ENCODE measurements around the gene KMT2E.
A peak's percentile ranks its signal among the peaks of the same experiment; 100 is the strongest.

The KMT2E gene

DNA sequence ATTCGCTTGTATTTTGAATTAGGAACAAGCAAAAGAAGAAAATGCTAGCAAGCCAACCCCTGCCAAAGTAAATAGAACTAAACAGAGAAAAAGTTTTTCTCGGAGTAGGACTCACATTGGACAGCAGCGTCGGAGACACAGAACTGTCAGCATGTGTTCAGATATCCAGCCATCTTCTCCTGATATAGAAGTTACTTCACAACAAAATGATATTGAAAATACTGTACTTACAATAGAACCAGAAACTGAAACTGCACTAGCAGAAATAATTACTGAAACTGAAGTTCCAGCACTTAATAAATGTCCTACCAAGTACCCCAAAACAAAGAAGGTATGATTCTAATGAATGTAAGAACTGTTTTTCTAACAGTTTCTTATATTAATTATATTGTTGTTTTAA is 87.9 kb downstream of the KMT2E start:
- H3K27ac ChIP-seq: no peak overlapping the region
- H3K4me3 ChIP-seq: no peak overlapping the region

DNA sequence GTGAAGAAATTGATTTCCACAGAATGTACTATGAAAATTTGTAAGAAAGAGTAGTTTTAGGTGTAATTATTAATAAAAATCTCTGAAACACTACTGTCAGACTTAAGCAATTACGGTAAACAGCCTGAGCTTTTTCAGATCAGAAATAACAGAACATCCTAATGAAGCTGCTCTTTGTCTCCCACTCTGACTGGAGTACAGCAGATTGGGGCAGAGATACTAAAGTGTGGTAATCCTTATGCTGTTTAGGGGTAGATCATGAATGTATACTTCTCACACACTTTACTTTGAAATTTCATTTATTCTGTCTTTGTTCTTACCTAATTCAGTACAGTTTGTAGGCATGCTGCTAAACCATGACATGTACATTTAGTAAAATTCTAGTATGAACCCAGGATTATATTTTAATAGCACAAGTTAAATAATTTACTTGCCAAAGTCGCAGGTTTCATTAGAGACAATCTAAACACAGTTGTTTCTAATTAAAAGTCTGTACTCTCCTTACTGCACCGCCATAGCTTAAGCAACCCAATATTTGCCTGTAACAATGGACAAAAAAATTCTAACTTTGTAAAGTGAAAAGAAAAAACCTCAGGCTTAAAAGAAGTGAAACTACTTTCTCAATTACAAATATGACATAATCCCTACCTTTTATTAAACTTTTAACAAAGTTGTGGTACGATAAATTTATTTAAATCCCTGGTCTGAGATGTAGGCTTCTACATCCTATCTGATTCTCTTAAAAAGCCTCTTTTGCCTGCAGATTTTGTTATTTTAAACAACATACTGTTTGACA is 88.8 kb downstream of the KMT2E start:
- H3K4me3 ChIP-seq: no peak overlapping the region
- peak overlapping the region in 1 of 21 experiments; percentile 14 for H3K27ac ChIP-seq

DNA sequence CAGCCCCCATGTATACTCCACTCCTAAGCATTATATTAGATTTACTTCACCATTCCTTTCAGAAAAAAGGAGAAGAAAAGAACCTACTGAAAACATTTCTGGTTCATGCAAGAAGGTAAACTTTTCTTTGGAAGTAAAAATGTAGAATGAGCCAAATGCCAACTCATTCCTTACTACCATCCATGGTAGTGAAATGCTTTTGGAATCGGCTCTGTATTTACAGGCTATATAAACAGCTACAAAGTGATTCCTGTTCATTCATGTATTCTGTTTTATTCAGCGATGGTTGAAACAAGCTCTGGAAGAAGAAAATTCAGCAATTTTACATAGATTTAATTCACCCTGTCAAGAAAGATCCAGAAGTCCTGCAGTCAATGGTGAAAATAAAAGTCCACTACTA is 91.6 kb downstream of the KMT2E start:
- H3K4me3 ChIP-seq: no peak overlapping the region
- H3K27ac ChIP-seq: peak overlapping the region in 2 of 21 experiments; percentile 4 to 5

DNA sequence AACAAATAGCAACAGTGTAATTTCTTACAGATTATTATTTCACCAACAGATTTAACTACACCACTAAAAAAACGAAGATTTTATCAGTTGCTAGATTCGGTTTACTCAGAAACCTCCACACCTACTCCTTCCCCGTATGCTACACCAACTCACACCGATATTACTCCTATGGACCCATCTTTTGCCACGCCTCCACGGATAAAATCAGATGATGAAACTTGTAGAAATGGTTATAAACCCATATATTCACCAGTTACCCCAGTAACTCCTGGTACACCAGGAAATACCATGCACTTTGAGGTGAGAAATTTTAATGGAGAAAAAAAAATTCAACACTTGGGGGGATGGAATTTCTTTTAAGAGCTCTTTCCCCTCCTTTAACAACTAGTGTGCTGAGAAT is 92.5 kb downstream of the KMT2E start:
- Histone ChIP-seq H3K27ac (peak overlapping the region in 1 of 21 experiments; percentile 4), H3K4me3 (no peak overlapping the region)

DNA sequence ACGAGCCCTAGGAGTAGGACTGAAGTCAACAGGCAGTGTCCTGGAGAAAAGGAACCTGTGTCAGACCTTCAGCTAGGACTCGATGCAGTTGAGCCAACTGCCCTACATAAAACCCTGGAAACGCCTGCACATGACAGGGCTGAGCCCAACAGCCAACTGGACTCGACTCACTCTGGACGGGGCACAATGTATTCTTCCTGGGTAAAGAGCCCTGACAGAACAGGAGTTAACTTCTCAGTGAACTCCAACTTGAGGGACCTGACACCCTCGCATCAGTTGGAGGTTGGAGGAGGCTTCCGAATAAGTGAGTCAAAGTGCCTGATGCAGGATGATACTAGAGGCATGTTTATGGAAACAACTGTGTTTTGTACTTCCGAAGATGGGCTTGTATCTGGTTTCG is 93.5 kb downstream of the KMT2E start:
- Histone ChIP-seq H3K4me3 (no peak overlapping the region), H3K27ac (no peak overlapping the region)

DNA sequence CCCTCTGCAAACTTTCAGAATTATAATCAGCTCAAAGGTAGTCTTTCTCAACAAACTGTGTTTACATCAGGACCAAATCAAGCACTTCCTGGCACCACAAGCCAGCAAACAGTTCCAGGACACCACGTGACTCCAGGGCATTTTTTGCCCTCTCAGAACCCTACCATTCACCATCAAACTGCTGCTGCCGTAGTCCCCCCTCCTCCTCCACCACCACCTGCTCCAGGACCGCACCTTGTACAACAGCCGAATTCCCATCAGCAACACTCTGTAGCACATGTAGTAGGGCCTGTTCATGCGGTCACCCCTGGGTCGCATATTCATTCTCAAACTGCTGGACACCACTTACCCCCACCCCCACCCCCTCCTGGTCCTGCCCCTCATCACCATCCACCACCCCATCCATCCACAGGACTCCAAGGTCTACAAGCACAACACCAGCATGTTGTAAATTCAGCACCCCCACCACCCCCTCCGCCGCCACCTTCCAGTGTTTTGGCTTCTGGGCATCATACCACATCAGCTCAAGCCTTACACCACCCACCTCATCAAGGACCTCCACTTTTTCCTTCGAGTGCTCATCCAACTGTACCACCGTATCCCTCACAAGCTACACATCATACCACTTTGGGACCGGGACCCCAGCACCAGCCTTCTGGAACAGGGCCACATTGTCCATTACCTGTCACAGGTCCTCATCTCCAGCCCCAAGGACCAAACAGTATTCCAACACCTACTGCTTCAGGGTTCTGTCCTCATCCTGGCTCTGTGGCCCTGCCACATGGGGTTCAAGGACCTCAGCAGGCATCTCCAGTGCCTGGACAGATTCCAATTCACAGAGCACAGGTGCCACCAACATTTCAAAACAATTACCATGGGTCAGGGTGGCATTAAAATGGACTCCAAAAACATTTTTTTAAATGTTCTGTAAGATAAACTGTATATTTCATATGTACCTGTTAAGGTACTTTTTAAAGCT is 98.7 kb downstream of the KMT2E start:
- H3K4me3 ChIP-seq: no peak overlapping the region
- no peak overlapping the region for H3K27ac ChIP-seq

DNA sequence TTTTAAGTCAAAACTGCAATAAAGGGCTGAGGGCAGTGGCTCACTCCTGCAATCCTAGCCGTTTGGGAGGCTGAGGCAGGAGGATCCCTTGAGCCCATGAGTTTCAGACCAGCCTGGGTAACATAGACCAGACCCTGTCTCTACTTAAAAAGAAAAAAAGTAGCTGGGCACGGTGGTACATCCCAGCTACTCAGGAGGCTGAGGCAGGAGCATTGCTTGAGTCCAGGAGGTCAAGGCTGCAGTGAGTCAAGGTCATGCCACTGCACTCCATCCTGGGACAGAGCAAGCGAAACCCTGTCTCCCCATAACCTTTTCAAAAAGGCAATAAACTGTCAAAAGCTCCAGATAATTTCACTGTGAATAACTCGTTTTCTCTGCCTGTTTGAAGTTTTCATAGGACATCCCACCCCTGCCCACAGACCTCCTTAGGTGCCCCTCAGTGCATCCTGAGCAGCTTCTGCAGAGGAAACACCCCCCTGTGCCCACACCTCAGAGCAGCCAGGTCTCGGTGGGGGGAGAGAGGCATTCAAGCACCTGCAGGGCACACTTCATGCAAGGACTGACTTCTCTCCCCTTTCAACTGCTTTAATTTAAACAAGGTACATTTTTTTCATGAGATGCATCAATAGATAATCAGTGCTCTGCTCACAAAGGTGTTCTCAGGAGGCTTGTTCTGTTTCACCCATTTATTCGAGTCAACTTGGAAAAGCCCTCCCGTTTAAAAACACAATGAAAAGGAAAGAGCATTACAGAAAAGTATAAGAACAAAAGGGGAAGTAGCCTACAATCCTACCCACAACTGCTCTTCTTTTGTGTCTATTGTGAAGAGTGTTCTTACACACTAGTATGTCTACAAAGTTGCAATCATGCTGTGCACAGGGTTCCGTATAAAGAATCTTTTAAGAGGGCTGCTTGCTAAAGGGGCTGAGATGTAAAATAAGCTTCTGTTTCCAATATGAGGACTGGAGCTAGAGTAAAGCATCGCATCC is 104.9 kb downstream of the KMT2E start:
- Histone ChIP-seq H3K4me3 (no peak overlapping the region), H3K27ac (peak overlapping the region in 2 of 21 experiments; percentile 14 to 36)

DNA sequence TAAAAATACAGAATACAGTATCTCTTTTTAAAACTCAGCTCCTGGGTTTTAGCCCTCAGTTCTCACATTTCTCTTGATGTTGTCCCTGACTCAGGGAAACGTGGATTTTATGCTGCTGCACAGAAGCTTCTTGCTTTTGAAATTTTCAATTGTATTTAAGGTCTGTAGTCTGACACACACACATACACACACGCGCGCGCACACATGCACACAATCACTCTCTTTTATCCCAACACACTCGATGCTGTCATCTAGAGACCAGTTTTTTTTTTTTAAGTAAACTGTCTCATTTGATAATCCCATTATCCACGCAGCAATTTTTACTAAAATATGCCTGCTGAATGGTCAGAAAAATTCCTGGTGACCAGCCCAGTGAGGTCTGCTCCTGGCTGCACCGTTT is 108.6 kb downstream of the KMT2E start:
- Histone ChIP-seq H3K27ac (no peak overlapping the region), H3K4me3 (no peak overlapping the region)

DNA sequence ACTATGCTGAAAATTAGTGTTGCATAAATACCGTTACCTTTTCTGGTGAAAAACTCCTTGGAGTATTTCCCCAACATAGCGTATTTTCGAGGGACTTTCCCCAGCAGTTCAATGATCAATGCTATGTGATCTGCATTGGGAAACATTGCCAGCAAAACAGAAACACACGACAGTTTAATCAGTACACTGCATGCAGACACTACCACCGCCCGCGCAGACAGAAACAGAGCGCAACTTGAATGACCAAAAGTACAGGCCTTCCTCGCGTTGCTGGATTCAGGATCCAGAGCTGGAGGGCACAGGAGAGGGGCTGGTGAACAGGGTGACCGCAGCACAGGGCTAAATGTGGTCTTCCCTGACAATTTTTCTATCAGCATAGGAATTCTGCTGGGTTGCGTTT is 111.7 kb downstream of the KMT2E start:
- H3K27ac ChIP-seq: no peak overlapping the region
- no peak overlapping the region for H3K4me3 ChIP-seq

DNA sequence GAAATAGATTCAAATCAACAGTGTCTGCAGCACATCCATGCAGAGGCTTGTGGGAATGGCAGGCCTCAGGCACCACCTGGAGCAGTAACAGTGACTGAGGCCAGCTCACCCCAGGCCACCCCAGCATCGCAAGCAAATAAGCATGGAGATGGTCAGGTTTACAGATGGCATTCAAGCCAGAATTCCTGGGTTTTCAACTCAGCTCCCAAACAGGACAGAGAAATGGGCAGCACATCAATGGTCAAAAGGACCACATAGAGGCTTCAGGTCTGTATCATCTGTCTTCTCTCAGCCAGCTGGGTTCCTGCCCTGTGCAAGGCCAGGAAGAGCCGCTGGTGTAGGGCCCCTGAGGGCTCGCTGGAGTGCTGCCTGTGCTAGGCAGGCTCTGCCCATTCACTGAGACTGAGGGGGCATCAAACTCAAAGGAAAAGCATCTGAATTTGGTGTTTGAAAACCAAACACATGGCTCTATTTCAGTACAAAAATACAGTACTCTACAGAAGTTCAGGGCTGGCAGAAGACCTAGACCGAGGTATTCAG is 112.5 kb downstream of the KMT2E start:
- peak overlapping the region in 1 of 21 experiments; percentile 5 for H3K27ac ChIP-seq
- no peak overlapping the region for H3K4me3 ChIP-seq

DNA sequence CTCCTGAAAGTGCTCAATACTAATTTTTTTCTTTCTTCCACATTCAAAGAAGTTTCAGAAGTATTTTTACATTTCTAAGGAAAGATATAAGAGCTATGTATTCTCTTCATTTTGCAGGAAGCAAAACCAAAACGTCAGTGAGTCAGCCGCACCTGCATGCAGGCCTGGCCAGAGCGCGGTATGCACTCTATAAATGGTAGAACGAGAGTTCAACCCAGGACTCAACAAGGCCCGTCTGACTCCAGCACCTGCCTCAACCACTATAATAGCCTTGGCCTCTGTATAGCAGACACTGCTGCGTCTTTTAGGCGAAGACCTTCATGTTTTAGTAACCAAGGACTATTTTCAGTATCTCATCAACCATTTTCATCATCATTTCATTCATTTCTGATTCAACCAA is 113.2 kb downstream of the KMT2E start:
- H3K27ac ChIP-seq: no peak overlapping the region
- H3K4me3 ChIP-seq: no peak overlapping the region

DNA sequence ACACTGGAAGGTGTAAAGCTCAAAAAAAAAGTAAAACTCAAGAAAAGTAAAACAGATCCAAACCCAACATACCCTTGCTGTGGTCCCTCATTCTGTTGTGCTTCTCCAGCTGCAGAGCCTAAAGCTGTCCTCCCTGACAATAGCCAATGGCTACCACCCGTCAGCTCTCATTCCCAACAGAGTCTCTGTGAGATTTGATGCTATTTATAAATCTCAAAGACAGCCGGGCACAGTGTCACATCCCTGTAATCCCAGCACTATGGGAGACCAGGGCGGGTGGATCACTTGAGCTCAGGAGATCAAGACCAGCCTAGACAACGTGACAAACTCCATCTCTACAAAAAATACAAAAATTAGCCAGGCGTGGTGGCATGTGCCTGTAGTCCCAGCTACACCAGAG is 116.0 kb downstream of the KMT2E start:
- Histone ChIP-seq H3K4me3 (no peak overlapping the region), H3K27ac (no peak overlapping the region)

DNA sequence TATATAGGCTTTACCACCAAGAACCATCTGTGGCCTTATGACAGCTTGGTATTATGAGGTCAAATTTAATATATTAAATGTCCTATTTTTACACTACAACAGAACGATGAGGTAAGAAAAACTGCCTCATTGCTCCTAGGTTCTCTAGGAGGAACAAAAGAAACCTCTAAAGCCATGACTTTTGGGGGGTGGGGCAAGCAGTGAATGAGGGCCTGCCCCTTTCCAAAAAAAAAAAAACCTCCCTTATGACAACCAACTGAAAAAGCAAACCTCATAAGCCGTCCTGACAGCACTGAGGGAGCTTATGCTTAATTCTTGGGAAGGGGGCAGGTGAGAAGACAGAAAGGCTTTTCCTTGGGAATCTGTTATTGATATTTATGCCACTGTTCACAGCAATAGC is 116.6 kb downstream of the KMT2E start:
- Histone ChIP-seq H3K27ac (no peak overlapping the region), H3K4me3 (no peak overlapping the region)

DNA sequence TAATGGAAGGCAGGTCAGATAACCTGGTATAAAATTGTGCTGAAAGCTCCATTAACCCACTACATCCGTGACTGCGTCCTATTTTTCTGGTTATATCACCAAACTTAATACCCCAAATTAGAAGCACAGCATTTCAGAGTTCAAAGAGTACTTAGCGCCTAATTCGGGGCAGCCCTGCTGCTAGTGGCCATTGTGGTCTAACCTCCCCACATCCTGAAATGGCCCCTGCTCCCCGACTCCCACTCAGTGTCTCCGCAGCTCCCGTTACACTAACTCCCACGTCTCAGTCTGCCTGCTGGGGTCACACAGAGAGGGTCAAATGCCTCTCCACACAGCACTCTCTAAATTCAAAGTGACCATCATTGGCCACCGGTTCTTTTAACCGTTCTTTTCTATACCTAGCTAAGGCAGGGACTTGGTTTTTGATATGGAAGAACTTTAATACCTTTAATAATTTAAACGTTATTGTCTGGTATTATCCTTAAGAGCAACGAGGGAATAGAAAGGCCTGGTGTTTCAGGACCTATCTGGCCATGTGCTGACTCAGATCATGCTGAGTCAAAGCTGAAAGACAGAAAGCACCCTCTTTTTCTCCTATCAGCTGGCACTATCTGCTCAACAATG is 117.1 kb downstream of the KMT2E start:
- no peak overlapping the region for H3K27ac ChIP-seq

DNA sequence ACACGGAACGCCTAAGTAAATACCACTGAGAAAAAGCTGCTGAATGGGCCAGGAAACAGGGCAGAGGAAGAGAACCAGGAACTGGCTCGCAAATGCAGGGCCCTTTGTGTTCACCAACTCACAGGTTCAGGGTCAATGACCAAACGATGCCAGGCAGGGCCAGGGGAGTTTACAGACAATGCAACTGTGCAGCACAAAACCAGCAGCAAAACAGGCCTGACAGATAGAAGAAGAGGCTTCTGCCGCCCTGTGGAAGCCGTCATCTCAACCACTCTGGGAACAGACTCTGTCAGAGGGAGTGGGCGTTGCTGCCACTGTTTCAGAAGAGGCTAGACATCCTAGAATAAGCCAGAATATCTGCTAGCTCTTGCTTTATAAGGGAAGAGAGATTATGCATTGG is 117.9 kb downstream of the KMT2E start:
- Histone ChIP-seq H3K4me3 (no peak overlapping the region), H3K27ac (no peak overlapping the region)

More for the DNA sequence above, 117.1 kb downstream of the KMT2E start:
- H3K4me3 ChIP-seq: no peak overlapping the region

DNA sequence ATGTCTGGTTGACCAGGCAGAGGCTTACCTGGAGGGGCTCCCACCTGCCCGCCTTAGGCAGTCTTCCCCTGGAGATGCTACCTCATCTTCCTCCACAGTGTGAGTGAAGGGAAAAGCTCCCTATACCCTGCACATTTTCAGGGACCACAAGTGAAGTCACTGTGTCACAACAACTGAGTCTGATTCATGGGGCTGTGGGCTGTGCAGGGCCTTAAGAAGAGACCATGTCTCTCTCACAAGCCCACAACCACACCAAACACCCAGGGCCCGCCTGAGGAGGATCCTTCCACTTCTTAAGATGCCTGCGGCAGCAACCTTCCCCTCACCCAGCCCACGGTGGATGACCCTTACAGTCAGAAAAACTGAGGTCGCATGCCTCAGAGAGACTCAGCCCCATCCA is 118.3 kb downstream of the KMT2E start:
- Histone ChIP-seq H3K27ac (no peak overlapping the region), H3K4me3 (no peak overlapping the region)

DNA sequence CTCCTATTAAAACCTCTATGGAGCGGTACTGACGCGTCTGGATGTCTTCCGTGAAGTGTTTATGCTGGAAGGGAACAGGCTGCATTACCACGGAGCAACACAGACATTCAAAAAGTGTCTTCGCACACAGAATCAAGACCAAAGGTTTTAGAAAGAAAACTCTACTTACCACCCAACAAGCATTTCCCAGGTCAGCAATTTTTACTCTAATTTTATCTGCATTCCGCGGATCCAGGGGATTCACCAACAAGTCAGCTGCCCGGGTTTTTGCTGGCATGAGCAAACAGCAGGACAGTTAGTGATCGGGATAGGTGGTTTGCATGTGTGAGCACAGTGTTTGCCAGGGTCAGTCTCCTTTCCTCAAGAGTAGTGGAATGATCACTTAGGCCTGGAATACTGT is 118.8 kb downstream of the KMT2E start:
- H3K27ac ChIP-seq: no peak overlapping the region
- H3K4me3 ChIP-seq: no peak overlapping the region

DNA sequence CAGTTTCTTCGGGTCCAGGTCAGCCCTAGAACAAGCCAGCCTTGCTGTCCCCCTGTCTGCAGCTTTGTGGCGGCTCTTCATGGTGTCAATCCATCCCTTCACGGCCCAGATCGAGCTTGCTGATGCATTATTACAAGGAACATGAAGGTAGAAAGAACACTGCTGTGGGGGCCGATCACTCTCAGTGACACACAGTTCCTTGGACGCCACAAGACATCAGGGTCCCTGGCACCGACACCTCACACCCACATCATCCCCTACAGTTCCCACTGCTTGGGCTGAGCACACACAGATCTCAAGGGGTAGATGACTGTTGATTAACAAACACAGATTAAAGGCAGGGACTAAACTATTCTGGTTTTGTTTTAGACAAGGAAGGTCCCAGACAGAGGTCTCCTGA is 119.4 kb downstream of the KMT2E start:
- no peak overlapping the region for H3K4me3 ChIP-seq
- no peak overlapping the region for H3K27ac ChIP-seq

All from skin epidermis (tissue), 12 donors.